EH (cell line): ENCODE data around the gene BUB1B.
"Not testable (repeated sequence)": the region's sequence is repeated elsewhere in the genome, so short reads cannot be mapped to it uniquely, and the experiment has no call there.

Experiments
- DNase-seq: peaks from one replicate; pipeline ENCODE4 v3.0.0-alpha.2; 2015; ENCODE audit warnings: low read depth

Gene BUB1B

GRCh38 chr15:40160689-40161688 lies at the start of gene BUB1B:
Gene BUB1B (plus strand): TSS chr15:40161069. CDS start chr15:40161221, 152 bp downstream.
- DNase-seq, result peak; percentile 93

GRCh38 chr15:40111888-40112287 lies 49.0 kb upstream of the BUB1B start:
- DNase-seq, result no peak

- DNase-seq, result no peak
These were observed 48.1 kb upstream of the BUB1B start for GRCh38 chr15:40112789-40113188.

- no peak for DNase-seq
These were observed 46.7 kb upstream of the BUB1B start for GRCh38 chr15:40114218-40114617.

- DNase-seq, result not testable (repeated sequence)
These were observed 45.8 kb upstream of the BUB1B start for GRCh38 chr15:40115106-40115505.

GRCh38 chr15:40115670-40116093 lies 45.2 kb upstream of the BUB1B start:
- no peak for DNase-seq

- DNase-seq, result no peak
These were observed 42.4 kb upstream of the BUB1B start for GRCh38 chr15:40118473-40118872.

GRCh38 chr15:40121911-40122638 lies 38.8 kb upstream of the BUB1B start:
- no peak for DNase-seq

- not testable (repeated sequence) for DNase-seq
These were observed 37.9 kb upstream of the BUB1B start for GRCh38 chr15:40122989-40123388.

GRCh38 chr15:40123863-40124262 lies 37.0 kb upstream of the BUB1B start:
- not testable (repeated sequence) for DNase-seq

- not testable (repeated sequence) for DNase-seq
These were observed 36.5 kb upstream of the BUB1B start for GRCh38 chr15:40124333-40124732.

GRCh38 chr15:40124807-40125285 lies 36.0 kb upstream of the BUB1B start:
- DNase-seq, result not testable (repeated sequence)

GRCh38 chr15:40125950-40126349 lies 34.9 kb upstream of the BUB1B start:
- DNase-seq, result no peak

- DNase-seq, result no peak
These were observed 31.9 kb upstream of the BUB1B start for GRCh38 chr15:40128766-40129660.

- no peak for DNase-seq
These were observed 30.8 kb upstream of the BUB1B start for GRCh38 chr15:40130118-40130517.

GRCh38 chr15:40130799-40131502 lies 29.9 kb upstream of the BUB1B start:
- DNase-seq, result no peak

GRCh38 chr15:40133544-40133943 lies 27.3 kb upstream of the BUB1B start:
- DNase-seq, result no peak

- DNase-seq, result no peak
These were observed 26.0 kb upstream of the BUB1B start for GRCh38 chr15:40134885-40135284.

- DNase-seq, result not testable (repeated sequence)
These were observed 24.9 kb upstream of the BUB1B start for GRCh38 chr15:40135846-40136450.

GRCh38 chr15:40136470-40137302 lies 24.2 kb upstream of the BUB1B start:
- DNase-seq, result no peak
